HepG2 (cell line): ENCODE measurements around the gene GMPPA. TPM values are rescaled to one million over a fixed set of nuclear protein-coding genes. Genes with fewer than 3 reads are reported as not detected.

Source experiments
- AKAP8 ChIP-seq: sonication (generic); formaldehyde crosslinking; IDR thresholded peaks from 2 replicates; pipeline ENCODE4 v1.5.1; 2020; ENCODE audit warnings: mild to moderate bottlenecking, missing genetic modification reagents
- ATM ChIP-seq: fragments of 450-650 bp; IDR thresholded peaks from 2 replicates; pipeline ENCODE4 v1.7.1; 2017; ENCODE audit warnings: mild to moderate bottlenecking, borderline replicate concordance
- BCL3 ChIP-seq: sonication (generic); formaldehyde crosslinking; IDR thresholded peaks from 2 replicates; pipeline ENCODE4 v1.5.1; 2020; ENCODE audit warnings: mild to moderate bottlenecking, missing genetic modification reagents, moderate library complexity
- BORCS8-MEF2B ChIP-seq: sonication (generic); formaldehyde crosslinking; IDR thresholded peaks from 2 replicates; pipeline ENCODE4 v1.8.0; 2022; ENCODE audit warnings: mild to moderate bottlenecking, missing genetic modification reagents
- FIP1L1 ChIP-seq: fragments of 200-400 bp; formaldehyde crosslinking; IDR thresholded peaks from 2 replicates; pipeline ENCODE4 v1.6.1; 2018; ENCODE audit warnings: low read depth, mild to moderate bottlenecking, low read length, moderate library complexity, borderline replicate concordance; ENCODE audit not compliant: insufficient read depth
- HIVEP1 ChIP-seq: sonication (generic); formaldehyde crosslinking; IDR thresholded peaks from 2 replicates; pipeline ENCODE4 v1.4.0; 2020; ENCODE audit warnings: mild to moderate bottlenecking, missing genetic modification reagents
- ISX ChIP-seq: sonication (generic); formaldehyde crosslinking; conservative IDR thresholded peaks from 2 replicates; pipeline ENCODE4 v1.5.0; 2020; ENCODE audit warnings: missing genetic modification reagents
- KAT8 ChIP-seq: IDR thresholded peaks from 2 replicates; pipeline ENCODE4 v1.6.1; 2016; ENCODE audit warnings: missing genetic modification reagents, missing compliant biosample characterization
- KDM3A ChIP-seq: IDR thresholded peaks from 2 replicates; pipeline ENCODE4 v1.6.1; 2018; ENCODE audit warnings: low read depth, missing compliant biosample characterization
- MIER3 ChIP-seq: IDR thresholded peaks from 2 replicates; pipeline ENCODE4 v1.6.1; 2016; ENCODE audit warnings: missing compliant biosample characterization, borderline replicate concordance
- NFYC ChIP-seq: IDR thresholded peaks from 2 replicates; pipeline ENCODE4 v1.6.1; 2016; ENCODE audit warnings: missing genetic modification reagents, missing compliant biosample characterization
- POLR2G ChIP-seq: fragments of 200-400 bp; formaldehyde crosslinking; IDR thresholded peaks from 2 replicates; pipeline ENCODE4 v1.6.1; 2018; ENCODE audit warnings: mild to moderate bottlenecking, low read depth, low read length, moderate library complexity
- PRDM10 ChIP-seq: sonication (generic); formaldehyde crosslinking; IDR thresholded peaks from 2 replicates; pipeline ENCODE4 v1.4.0; 2020; ENCODE audit warnings: low read depth, missing genetic modification reagents
- SOX5 ChIP-seq: IDR thresholded peaks from 2 replicates; pipeline ENCODE4 v1.6.1; 2016; ENCODE audit warnings: borderline replicate concordance
- YEATS4 ChIP-seq: sonication (generic); formaldehyde crosslinking; IDR thresholded peaks from 2 replicates; pipeline ENCODE4 v1.4.0; 2020; ENCODE audit warnings: missing genetic modification reagents, borderline replicate concordance
- ZBTB46 ChIP-seq: sonication (generic); formaldehyde crosslinking; IDR thresholded peaks from 2 replicates; pipeline ENCODE4 v1.4.0; 2020; ENCODE audit warnings: mild to moderate bottlenecking, missing genetic modification reagents, borderline replicate concordance
- ZBTB7A ChIP-seq: sonication (generic); formaldehyde crosslinking; IDR thresholded peaks from 2 replicates; pipeline ENCODE4 v1.8.0; 2022; ENCODE audit warnings: mild to moderate bottlenecking, missing genetic modification reagents
- ZNF484 ChIP-seq: sonication (generic); formaldehyde crosslinking; IDR thresholded peaks from 2 replicates; pipeline ENCODE4 v1.5.1; 2020; ENCODE audit warnings: mild to moderate bottlenecking, low read depth, missing genetic modification reagents, borderline replicate concordance
- ZNF564 ChIP-seq: sonication (generic); formaldehyde crosslinking; IDR thresholded peaks from 2 replicates; pipeline ENCODE4 v1.8.1; 2023; ENCODE audit warnings: mild to moderate bottlenecking, missing genetic modification reagents
- ZNF737 ChIP-seq: sonication (generic); formaldehyde crosslinking; IDR thresholded peaks from 2 replicates; pipeline ENCODE4 v1.5.0; 2020; ENCODE audit warnings: missing genetic modification reagents, mild to moderate bottlenecking, borderline replicate concordance
- ZNF782 ChIP-seq: sonication (generic); formaldehyde crosslinking; IDR thresholded peaks from 2 replicates; pipeline ENCODE4 v1.4.0; 2020; ENCODE audit warnings: missing genetic modification reagents, mild to moderate bottlenecking, borderline replicate concordance
- ZNF878 ChIP-seq: sonication (generic); formaldehyde crosslinking; IDR thresholded peaks from 2 replicates; pipeline ENCODE4 v1.8.1; 2023; ENCODE audit warnings: mild to moderate bottlenecking, missing genetic modification reagents, moderate library complexity
- polyA plus RNA-seq, 8 experiments: library from polyadenylated mRNA; depleted of rRNA in 3 of 8; stranded (reverse) in 7 of 8; unstranded in 1 of 8; fragments of >200 nt; fragmentation: Illumina TruSeq in 4 of 8; extraction: Trizol in 4 of 8; gene quantifications; 2 replicates each; pipeline versions ENCODE4 v1.2.1 to v1.2.3, GENCODE V29; 2011 to 2016; ENCODE audit warnings: low read depth in 4 of 8, missing spikeins in 1 of 8, mixed read lengths in 1 of 8; ENCODE audit not compliant: insufficient read depth in 1 of 8
- total RNA-seq, 5 experiments: library from RNA; depleted of rRNA; stranded (reverse); fragments of >200 nt; fragmentation: Illumina TruSeq; extraction: Trizol; gene quantifications; 2 replicates each; pipeline ENCODE4 v1.2.3, GENCODE V29; 2016; ENCODE audit warnings: low read depth in 1 of 5

GMPPA gene
- total and polyA plus RNA-seq, 2 of the 13 experiments (the other 11 are each of a cell fraction or from before 2014, with no cell fraction given) = 81.1 to 106 TPM

- peak; percentile 84 for TF ChIP-seq BCL3 (CRISPR knock-in tag)
- no peak for TF ChIP-seq PRDM10 (CRISPR knock-in tag)
- TF ChIP-seq KDM3A (CRISPR knock-in tag) = peak; percentile 79; the same call in 1 of the 2 replicates
- TF ChIP-seq HIVEP1 (CRISPR knock-in tag) = peak; percentile 14; the same call in 1 of the 2 replicates
- TF ChIP-seq MIER3 (CRISPR knock-in tag) = peak; percentile 74; the same call in 1 of the 2 replicates
- TF ChIP-seq AKAP8 (CRISPR knock-in tag) = peak; percentile 88
- TF ChIP-seq ZNF564 = 0 out of 2 replicates have a peak, but pooled peaks have one; percentile 24
- TF ChIP-seq BORCS8-MEF2B (CRISPR knock-in tag) = peak; percentile 25; the same call in 1 of the 2 replicates
- no peak for TF ChIP-seq ZNF878 (CRISPR knock-in tag)
- no peak for TF ChIP-seq ZBTB46 (CRISPR knock-in tag)
- TF ChIP-seq NFYC (CRISPR knock-in tag) = no peak
- TF ChIP-seq ZNF484 (CRISPR knock-in tag) = no peak
- TF ChIP-seq KAT8 (CRISPR knock-in tag) = no peak
- peak; percentile 9; the same call in 1 of the 2 replicates for TF ChIP-seq POLR2G
- no peak for TF ChIP-seq ISX (CRISPR knock-in tag)
- TF ChIP-seq ZNF737 (CRISPR knock-in tag) = no peak
- TF ChIP-seq FIP1L1 = no peak
- no peak for TF ChIP-seq ZNF782
- no peak for TF ChIP-seq SOX5
- no peak for TF ChIP-seq YEATS4 (CRISPR knock-in tag)
- TF ChIP-seq ATM = no peak
- peak; percentile 60; the same call in 1 of the 2 replicates for TF ChIP-seq ZBTB7A (CRISPR knock-in tag)
Observed at GRCh38 chr2:219497495-219498279, 1.0 kb upstream of the GMPPA start (continued).
